NT2/D1 (cell line): ENCODE data around the gene PRKN.

ENCODE experiments used
- SUZ12 ChIP-seq: IDR thresholded peaks from 2 replicates; pipeline ENCODE4 v1.6.1; 2011; ENCODE audit not compliant: insufficient read length, insufficient read depth; ENCODE audit errors: extremely low read depth
- YY1 ChIP-seq: IDR thresholded peaks from 2 replicates; pipeline ENCODE4 v1.6.1; 2011; ENCODE audit not compliant: insufficient read length, insufficient read depth
- ZNF274 ChIP-seq: IDR thresholded peaks from 2 replicates; pipeline ENCODE4 v1.6.1; 2011; ENCODE audit warnings: mild to moderate bottlenecking, low read depth, low read length

DNA sequence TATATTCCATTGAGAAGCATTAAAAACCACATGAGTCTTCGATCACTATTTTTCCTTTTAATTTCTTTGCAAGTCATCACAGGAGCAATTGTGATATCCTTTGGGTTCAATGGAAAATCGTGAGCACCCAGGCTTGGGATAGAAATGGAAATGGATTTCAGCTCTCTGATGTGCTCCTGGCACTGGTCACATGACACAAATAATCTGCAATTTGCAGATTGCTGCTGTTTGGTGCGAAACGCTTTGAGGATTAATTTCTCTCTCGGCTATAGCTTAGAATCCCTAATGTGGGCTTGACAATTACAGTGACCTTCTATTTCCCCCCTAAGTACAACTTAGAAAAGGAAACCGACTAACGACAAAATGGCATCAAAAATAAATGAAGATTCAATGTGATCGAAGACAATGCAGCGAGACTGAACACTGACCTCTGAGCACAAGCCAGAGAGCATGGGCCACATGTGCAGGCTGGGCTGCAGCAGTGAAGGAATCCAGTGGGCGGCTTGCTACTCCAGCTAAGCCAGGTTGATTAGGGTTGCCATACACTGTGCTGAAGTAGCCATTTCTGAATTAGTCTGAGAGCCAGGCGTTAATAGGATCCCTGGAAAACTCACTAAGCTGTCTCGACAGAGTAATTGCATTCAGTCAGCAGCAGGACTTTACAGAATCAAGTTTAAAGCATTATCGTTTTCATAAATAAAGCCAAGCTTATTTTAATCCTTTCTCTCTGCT, 1151.9 kb downstream of the PRKN start:
- TF ChIP-seq YY1 (no peak), ZNF274 (no peak), SUZ12 (no peak)
